Psoas muscle (tissue), 8 donors: ENCODE data around the gene HIRIP3. TPM values are rescaled to one million over a fixed set of nuclear protein-coding genes. Genes with fewer than 3 reads are reported as not detected.

ENCODE experiments used
- ATAC-seq, 4 donors: fragments of 200-7000 bp; cut with Tn5 transposase; one replicate each; pipeline ENCODE4 v1.9.1; 2020; ENCODE audit warnings: moderate library complexity in 3 of 4, mild to moderate bottlenecking in 2 of 4
- DNase-seq, 2 donors: peaks; one replicate each; pipeline ENCODE4 v3.0.0-alpha.2; 2020
- H3K27ac ChIP-seq: fragments of 200-600 bp; one replicate; pipeline ENCODE4 v1.8.0; 2022
- H3K27me3 ChIP-seq, 3 donors: fragments of 200-600 bp in 1 of 3; one replicate each; pipeline versions ENCODE4 v1.6.1 to v1.8.0; 2013 to 2022; ENCODE audit warnings: low read length in 2 of 3, mild to moderate bottlenecking in 2 of 3, moderate library complexity in 1 of 3; ENCODE audit not compliant: insufficient read depth in 3 of 3
- H3K36me3 ChIP-seq, 2 donors: fragments of 200-600 bp in 1 of 2; one replicate each; pipeline versions ENCODE4 v1.6.1 to v1.8.0; 2013 to 2022; ENCODE audit warnings: low read depth in 1 of 2, mild to moderate bottlenecking in 1 of 2, moderate library complexity in 1 of 2; ENCODE audit not compliant: insufficient read depth in 1 of 2
- H3K4me1 ChIP-seq: fragments of 200-600 bp; one replicate; pipeline ENCODE4 v1.8.0; 2022
- H3K4me3 ChIP-seq: fragments of 200-600 bp; one replicate; pipeline ENCODE4 v1.8.0; 2022; ENCODE audit warnings: mild to moderate bottlenecking
- H3K9me3 ChIP-seq: fragments of 200-600 bp; one replicate; pipeline ENCODE4 v1.8.0; 2022
- WGBS, 3 donors: extraction: QIAGEN DNeasy Blood & Tissue Kit; methylation state at CpG; one replicate each; pipeline versions ENCODE4 v1.1.6 to v1.1.7; 2013; 5-methylcytosine and 5-hydroxymethylcytosine counted together
- intact Hi-C, 2 donors: fragments of 100-400 bp; cut with DNase I; formaldehyde crosslinking; loops; one replicate each; pipeline versions ENCODE4 v1.11.0 to v1.14.2; 2022
- polyA plus RNA-seq, 3 donors: library from polyadenylated mRNA; stranded (reverse); fragments of 200-250 nt; gene quantifications; one replicate each; pipeline ENCODE4 v1.2.3, GENCODE V29; 2013
- total RNA-seq, 4 donors: library from RNA; stranded (reverse); fragmentation: NEBNext Ultra II Directional in 2 of 4; extraction: Animal tissue kit (Norgen Biotek cat#: 25700) in 2 of 4; gene quantifications; one replicate each; pipeline versions ENCODE4 v1.2.1 to v1.2.4, GENCODE V29; 2021 to 2023
- TF ChIP-seq, protein P1 (sequence below): fragments of 200-600 bp; IDR thresholded peaks from one replicate; pipeline ENCODE4 v1.8.0; 2022; ENCODE audit warnings: antibody characterized with exemption
- donor health status: healthy with polysubstance abuse.
- donor health status: DM: no; HTN: no; CAD: no; lungs with moderate emphysema.
- donor health status: Bipolar disorder and iron deficiency.
- donor health status: healthy.
- donor health status: DM: yes; HTN: yes; CAD: no.
- donor health status: DM: no; HTN: no; CAD: no.
- donor health status: DM: no; HTN: no; CAD: no.
- donor health status: DM: yes; HTN: yes; CAD: no.

Gene HIRIP3
- total and polyA plus RNA-seq, 7 donors, result 18.5 to 62.5 (median 21.6) TPM

DNA sequence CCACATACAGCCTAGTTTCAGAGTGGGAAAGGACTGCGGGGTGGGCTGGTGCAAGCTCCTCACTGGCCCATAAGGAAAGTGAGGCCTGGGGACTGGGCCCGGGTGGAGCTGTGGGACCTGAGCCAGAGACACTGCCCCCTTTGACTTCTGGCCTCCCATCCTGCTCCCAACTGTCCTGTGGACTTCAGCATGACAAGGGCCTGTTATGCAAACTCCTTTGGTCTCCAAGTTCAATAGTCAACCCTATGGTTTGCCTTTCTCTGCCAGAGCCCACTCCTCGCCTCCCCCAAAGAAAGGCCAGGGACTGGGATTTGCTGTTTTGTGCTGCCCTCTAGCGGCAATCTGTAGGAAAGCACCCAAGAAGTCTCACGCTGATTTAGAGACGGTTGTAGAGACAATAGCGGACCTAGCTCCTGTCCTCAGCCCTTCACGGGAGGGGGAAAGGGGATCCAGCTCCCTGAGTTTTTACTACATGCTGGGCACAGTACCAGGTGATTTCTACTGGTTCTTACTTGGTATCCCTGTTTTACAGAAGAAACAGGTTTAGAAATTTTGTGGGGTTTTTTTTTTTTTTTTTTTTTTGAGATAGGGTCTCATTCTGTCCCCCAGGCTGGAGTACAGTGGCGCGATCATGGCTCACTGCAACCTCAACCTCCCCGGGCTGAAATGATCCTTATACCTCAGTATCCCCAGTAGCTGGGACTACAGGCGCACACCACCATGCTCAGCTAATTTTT lies 36.8 kb upstream of the HIRIP3 start:
- ATAC-seq (peak in 2 of 4 donors; percentile 47 to 67), DNase-seq (no peak)
- Histone ChIP-seq H3K4me3 (no peak overlapping the region), H3K9me3 (no peaks in the 10 kb centered on the region), H3K27ac (no peak overlapping the region), H3K27me3 (peaks cover 0 to 67% (median 15%) of the 10 kb centered on the region in 3 donors), H3K36me3 (no peaks in the 10 kb centered on the region), H3K4me1 (peaks cover 2% of the 10 kb centered on the region)
- TF ChIP-seq, protein P1, sequence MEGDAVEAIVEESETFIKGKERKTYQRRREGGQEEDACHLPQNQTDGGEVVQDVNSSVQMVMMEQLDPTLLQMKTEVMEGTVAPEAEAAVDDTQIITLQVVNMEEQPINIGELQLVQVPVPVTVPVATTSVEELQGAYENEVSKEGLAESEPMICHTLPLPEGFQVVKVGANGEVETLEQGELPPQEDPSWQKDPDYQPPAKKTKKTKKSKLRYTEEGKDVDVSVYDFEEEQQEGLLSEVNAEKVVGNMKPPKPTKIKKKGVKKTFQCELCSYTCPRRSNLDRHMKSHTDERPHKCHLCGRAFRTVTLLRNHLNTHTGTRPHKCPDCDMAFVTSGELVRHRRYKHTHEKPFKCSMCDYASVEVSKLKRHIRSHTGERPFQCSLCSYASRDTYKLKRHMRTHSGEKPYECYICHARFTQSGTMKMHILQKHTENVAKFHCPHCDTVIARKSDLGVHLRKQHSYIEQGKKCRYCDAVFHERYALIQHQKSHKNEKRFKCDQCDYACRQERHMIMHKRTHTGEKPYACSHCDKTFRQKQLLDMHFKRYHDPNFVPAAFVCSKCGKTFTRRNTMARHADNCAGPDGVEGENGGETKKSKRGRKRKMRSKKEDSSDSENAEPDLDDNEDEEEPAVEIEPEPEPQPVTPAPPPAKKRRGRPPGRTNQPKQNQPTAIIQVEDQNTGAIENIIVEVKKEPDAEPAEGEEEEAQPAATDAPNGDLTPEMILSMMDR, result peak; percentile 61
- intact Hi-C loops, result no loop called here
- WGBS, 3 donors, result 23 to 27% (median 26%) methylated on average over 12 of the region's 12 CpGs

DNA sequence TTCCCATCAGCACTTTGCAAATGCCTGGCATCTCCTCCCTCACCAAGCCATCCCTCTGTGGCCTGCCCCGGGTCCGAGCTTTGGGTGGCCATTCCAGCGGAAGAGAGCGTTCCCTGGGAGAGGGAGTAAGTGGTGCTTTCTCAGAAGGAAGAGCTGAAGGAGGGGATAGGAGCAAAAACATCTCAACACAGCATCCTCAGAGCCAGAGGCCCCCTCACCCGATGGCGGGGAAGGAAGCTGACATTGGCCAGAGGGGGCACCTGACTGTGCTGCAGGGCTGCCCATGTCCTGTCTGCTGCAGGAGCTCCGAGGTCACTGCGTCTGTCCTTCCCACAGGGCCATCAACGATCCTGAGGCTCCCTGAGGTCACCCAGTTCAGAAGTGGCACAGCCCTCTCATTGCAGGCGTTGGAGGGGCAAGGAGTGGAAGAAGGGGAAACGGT lies 36.1 kb upstream of the HIRIP3 start:
- Histone ChIP-seq H3K9me3 (no peaks in the 10 kb centered on the region), H3K4me3 (no peak overlapping the region), H3K27ac (no peak overlapping the region), H3K4me1 (peaks cover 2% of the 10 kb centered on the region), H3K27me3 (peaks cover 0 to 70% (median 15%) of the 10 kb centered on the region in 3 donors), H3K36me3 (no peaks in the 10 kb centered on the region)
- no peak for ATAC-seq
- intact Hi-C loops, result no loop called here
- TF ChIP-seq, protein P1, result no peak
- DNase-seq, result no peak
- WGBS, 3 donors, result 14 to 22% (median 19%) methylated on average over 11 of the region's 11 CpGs

DNA sequence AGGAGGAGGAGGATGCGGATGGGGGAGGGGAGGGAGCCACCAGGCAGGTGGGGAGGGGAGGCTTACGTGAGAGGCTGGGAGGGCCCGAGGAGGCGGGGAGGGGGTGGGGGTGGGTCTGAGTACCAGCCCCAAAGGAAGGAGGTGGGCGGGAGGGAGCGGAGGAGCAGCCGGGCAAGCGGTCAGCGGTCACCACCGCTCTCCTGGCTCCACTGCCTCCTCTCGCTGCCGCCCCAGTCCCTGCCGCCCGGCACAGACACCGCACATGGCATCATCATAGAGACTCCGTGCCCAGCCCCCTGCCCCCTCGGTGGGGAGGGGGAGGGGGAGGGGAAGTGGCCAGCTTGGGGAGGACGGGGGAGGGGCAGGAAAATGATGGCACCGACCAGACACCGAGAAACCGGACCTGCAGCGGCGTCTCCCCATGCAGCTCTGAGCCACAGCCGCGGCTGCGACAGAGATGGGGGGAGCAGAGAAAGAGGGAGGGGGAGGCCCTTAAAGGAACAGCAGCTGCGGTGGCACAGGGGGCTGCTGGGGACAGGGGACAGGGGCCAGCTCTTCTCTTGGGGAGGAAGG lies 35.5 kb upstream of the HIRIP3 start, which contains the start of gene TLCD3B:
Gene TLCD3B (minus strand): TSS at position 431 of the 573 bp plus-strand sequence. CDS start 744 bp downstream, outside the sequence.
- intact Hi-C loops, result no loop called here
- H3K4me3 ChIP-seq, result peak within 1 kb of the TSS; percentile 15
- peaks cover 0 to 67% (median 15%) of the 10 kb centered on the region in 3 donors for H3K27me3 ChIP-seq
- H3K9me3 ChIP-seq, result no peaks in the 10 kb centered on the region
- TF ChIP-seq, protein P1, result no peak
- WGBS, 3 donors, result 2% methylated on average over 14 to 27 of the region's 27 CpGs
- no peaks in the 10 kb centered on the region for H3K36me3 ChIP-seq
- ATAC-seq (peak in 1 of 4 donors; percentile 21), DNase-seq (no peak)
- H3K4me1 ChIP-seq, result peaks cover 2% of the 10 kb centered on the region
- no peak within 1 kb of the TSS for H3K27ac ChIP-seq

DNA sequence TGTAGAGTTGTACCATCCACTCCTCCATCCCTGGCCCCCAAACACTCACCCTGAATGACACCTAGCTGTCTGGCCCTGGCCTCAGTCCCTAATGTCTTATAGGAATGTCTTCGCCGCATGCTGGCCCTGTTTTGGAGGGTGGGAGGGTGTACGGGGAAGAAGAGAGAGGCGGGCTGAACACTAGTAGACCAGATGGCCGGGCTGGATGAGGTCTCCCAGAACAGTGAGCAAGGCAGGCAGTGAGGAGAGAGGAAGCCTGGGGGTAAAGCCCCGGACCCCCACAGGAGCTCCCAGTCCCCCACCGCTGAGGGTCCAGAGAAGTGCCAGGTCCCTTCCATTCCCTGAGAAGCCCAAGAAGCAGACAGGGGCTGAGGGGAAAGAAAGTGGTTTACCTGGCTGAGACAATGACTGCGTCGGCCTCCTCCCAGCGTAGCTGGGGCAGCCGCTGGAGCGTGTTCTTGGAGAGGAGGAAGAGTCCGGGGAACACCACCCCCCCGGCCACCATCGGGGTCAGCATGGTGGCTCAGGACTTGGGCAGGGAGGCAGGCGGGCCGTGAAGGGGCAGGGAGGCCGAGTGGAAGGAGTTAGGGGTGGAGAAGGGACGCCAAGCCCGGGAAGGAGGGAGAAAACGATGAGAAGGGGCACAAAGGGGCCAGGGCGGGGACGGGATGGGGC lies 34.7 kb upstream of the HIRIP3 start:
- TF ChIP-seq, protein P1, result no peak
- Histone ChIP-seq H3K9me3 (no peaks in the 10 kb centered on the region), H3K4me3 (no peak overlapping the region), H3K27ac (no peak overlapping the region), H3K36me3 (no peaks in the 10 kb centered on the region), H3K27me3 (peaks cover 0 to 67% (median 15%) of the 10 kb centered on the region in 3 donors), H3K4me1 (peaks cover 2% of the 10 kb centered on the region)
- intact Hi-C loops, result no loop called here
- DNase-seq, result no peak
- 25 to 27% (median 27%) methylated on average over 23 of the region's 23 CpGs for WGBS, 3 donors
- ATAC-seq, result no peak
